ENCODE measurements around the gene NKTR. TPM values are rescaled to one million over a fixed set of nuclear protein-coding genes. Genes with fewer than 3 reads are reported as not detected.
A peak's percentile ranks its signal among the peaks of the same experiment; 100 is the strongest.

The NKTR gene
- total and polyA plus RNA-seq, 9 of the 15 experiments (the other 6 are each of a cell fraction or from before 2014, with no cell fraction given): 19.7 to 123 (median 92.6) TPM

DNA sequence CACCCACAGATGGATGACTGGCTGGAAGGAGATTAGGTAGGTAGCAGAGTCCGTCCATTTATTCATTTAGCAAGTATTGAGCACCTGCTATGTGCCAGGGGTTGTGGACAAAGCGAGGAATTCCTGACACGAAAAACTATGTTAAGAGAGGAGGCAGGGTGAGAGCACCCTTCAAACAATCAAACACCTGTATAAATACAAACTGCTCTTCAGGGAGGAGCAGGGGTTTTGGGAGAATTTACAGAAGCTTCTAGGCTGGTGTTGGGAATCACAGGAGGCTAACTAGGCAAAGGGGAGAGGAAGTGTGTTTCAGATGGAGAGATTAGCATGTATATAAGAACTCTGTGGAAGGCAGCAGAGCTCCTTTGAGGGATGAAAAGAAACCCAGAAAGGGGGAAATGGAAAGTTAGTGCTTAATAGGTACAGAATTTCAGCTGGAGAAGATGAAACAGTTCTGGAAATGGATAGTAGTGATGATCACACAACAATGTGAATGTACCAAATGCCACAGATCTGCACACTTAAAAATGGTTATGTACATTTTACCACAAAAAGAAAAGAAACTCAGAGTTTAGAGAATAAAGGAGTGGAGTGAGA is 17.9 kb upstream of the NKTR start (continued):
- TF ChIP-seq RCOR1 (IDR thresholded peaks at IDR 0.05; ENCODE audit: borderline replicate concordance in 1 of 2, low read depth in 2 of 2, low read length in 2 of 2) (peak in 1 of 2 experiments; percentile 58; a peak in 1 of 4 replicates), FOXP1 (CRISPR knock-in tag; IDR thresholded peaks at IDR 0.05) (no peak), ZNF121 (CRISPR knock-in tag; conservative IDR thresholded peaks at IDR 0.05) (no peak), ZBTB33 (CRISPR knock-in tag; IDR thresholded peaks at IDR 0.05) (peak; percentile 28; the same call in 1 of the 2 replicates), DPF2 (IDR thresholded peaks at IDR 0.05) (peak; percentile 59), ZNF263 (CRISPR knock-in tag; IDR thresholded peaks at IDR 0.05; ENCODE audit: borderline replicate concordance) (peak; percentile 61; the same call in 1 of the 2 replicates), YY1 (IDR thresholded peaks at IDR 0.05; ENCODE audit: borderline replicate concordance in 1 of 3, control insufficient read depth in 1 of 3, extremely low read depth in 1 of 3, insufficient read depth in 3 of 3, insufficient read length in 1 of 3, insufficient replicate concordance in 2 of 3, low read depth in 1 of 3, low read length in 2 of 3) (peak in 1 of 3 experiments; percentile 38), MTA2 (IDR thresholded peaks at IDR 0.05; ENCODE audit: low read depth) (0 out of 2 replicates have a peak, but pooled peaks have one; percentile 2), FOXM1 (IDR thresholded peaks at IDR 0.05; ENCODE audit: low read depth) (no peak), FOXM1 (CRISPR knock-in tag; IDR thresholded peaks at IDR 0.05; ENCODE audit: low read depth) (no peak), TRIM24 (IDR thresholded peaks at IDR 0.05) (peak in 1 of 2 experiments; percentile 4; a peak in 2 of 4 replicates), ZBTB9 (CRISPR knock-in tag; IDR thresholded peaks at IDR 0.05) (0 out of 2 replicates have a peak, but pooled peaks have one; percentile 16), ZNF668 (CRISPR knock-in tag; IDR thresholded peaks at IDR 0.05) (no peak), SMAD1 (IDR thresholded peaks at IDR 0.05; ENCODE audit: low read depth, low read length, partially characterized antibody) (no peak), MEIS2 (IDR thresholded peaks at IDR 0.05; ENCODE audit: partially characterized antibody) (no peak), NR1H2 (CRISPR knock-in tag; IDR thresholded peaks at IDR 0.05) (no peak), KHSRP (IDR thresholded peaks at IDR 0.05) (no peak)
- TF ChIP-seq, protein P1, sequence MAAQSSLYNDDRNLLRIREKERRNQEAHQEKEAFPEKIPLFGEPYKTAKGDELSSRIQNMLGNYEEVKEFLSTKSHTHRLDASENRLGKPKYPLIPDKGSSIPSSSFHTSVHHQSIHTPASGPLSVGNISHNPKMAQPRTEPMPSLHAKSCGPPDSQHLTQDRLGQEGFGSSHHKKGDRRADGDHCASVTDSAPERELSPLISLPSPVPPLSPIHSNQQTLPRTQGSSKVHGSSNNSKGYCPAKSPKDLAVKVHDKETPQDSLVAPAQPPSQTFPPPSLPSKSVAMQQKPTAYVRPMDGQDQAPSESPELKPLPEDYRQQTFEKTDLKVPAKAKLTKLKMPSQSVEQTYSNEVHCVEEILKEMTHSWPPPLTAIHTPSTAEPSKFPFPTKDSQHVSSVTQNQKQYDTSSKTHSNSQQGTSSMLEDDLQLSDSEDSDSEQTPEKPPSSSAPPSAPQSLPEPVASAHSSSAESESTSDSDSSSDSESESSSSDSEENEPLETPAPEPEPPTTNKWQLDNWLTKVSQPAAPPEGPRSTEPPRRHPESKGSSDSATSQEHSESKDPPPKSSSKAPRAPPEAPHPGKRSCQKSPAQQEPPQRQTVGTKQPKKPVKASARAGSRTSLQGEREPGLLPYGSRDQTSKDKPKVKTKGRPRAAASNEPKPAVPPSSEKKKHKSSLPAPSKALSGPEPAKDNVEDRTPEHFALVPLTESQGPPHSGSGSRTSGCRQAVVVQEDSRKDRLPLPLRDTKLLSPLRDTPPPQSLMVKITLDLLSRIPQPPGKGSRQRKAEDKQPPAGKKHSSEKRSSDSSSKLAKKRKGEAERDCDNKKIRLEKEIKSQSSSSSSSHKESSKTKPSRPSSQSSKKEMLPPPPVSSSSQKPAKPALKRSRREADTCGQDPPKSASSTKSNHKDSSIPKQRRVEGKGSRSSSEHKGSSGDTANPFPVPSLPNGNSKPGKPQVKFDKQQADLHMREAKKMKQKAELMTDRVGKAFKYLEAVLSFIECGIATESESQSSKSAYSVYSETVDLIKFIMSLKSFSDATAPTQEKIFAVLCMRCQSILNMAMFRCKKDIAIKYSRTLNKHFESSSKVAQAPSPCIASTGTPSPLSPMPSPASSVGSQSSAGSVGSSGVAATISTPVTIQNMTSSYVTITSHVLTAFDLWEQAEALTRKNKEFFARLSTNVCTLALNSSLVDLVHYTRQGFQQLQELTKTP (IDR thresholded peaks at IDR 0.05; ENCODE audit: low read depth in 1 of 2, partially characterized antibody in 2 of 2): peak in 1 of 2 experiments; percentile 35

Measured in K562 (cell line).